GM23338 (cell line): ENCODE results near the gene GPR63. TPM values are rescaled to one million over a fixed set of nuclear protein-coding genes. Genes with fewer than 3 reads are reported as not detected.

ENCODE experiments used
- polyA plus RNA-seq: library from polyadenylated mRNA; unstranded; fragments of >200 nt; fragmentation: Nextera tagmentation; extraction: Ambion mirVana; gene quantifications from 2 replicates; pipeline ENCODE4 v1.2.1, GENCODE V29; 2016
- total RNA-seq: library from RNA; depleted of rRNA; stranded (reverse); fragments of >200 nt; shearing (Covaris generic); gene quantifications from 2 replicates; pipeline ENCODE4 v1.2.3, GENCODE V29; 2014; rRNA removed

Gene GPR63
- total and polyA plus RNA-seq, 2 experiments from 2014 or later, result 5.4 to 19.3 TPM

Other genes with a start within 250 kb of the GPR63 start
- 35.1 and 59.8 TPM in 2 replicates for gene NDUFAF4, start 60.4 kb upstream of the GPR63 start, total RNA-seq
- 205 and 233 TPM in 2 replicates for gene NDUFAF4, start 60.4 kb upstream of the GPR63 start, polyA plus RNA-seq
- gene KLHL32, start 87.3 kb upstream of the GPR63 start, total RNA-seq, result 0.45 and 1.0 TPM in 2 replicates
- 0.23 and 0.39 TPM in 2 replicates for gene KLHL32, start 87.3 kb upstream of the GPR63 start, polyA plus RNA-seq